Trophoblast cell (in vitro differentiated cells and primary cell): Measurements from ENCODE around the gene TBC1D22A.

Experiments used
- DNase-seq, 2 donors: peaks; one replicate each; pipeline ENCODE4 v3.0.0-alpha.2; 2016
- H2AFZ ChIP-seq: 2 replicates; pipeline ENCODE4 v1.6.1; 2013; ENCODE audit warnings: low read length, moderate library complexity, mild to moderate bottlenecking; ENCODE audit not compliant: insufficient read depth, poor library complexity
- H2AK5ac ChIP-seq: 2 replicates; pipeline ENCODE4 v1.6.1; 2013; ENCODE audit warnings: mild to moderate bottlenecking, low read length
- H2BK120ac ChIP-seq: 2 replicates; pipeline ENCODE4 v1.6.1; 2013; ENCODE audit warnings: low read length, mild to moderate bottlenecking, moderate library complexity; ENCODE audit not compliant: insufficient read depth, poor library complexity
- H2BK12ac ChIP-seq: 2 replicates; pipeline ENCODE4 v1.6.1; 2013; ENCODE audit warnings: mild to moderate bottlenecking, low read length, moderate library complexity
- H2BK5ac ChIP-seq: 2 replicates; pipeline ENCODE4 v1.6.1; 2013; ENCODE audit warnings: low read length, low read depth, moderate library complexity, mild to moderate bottlenecking; ENCODE audit not compliant: poor library complexity
- H3K14ac ChIP-seq: 2 replicates; pipeline ENCODE4 v1.6.1; 2013; ENCODE audit warnings: mild to moderate bottlenecking, low read length
- H3K18ac ChIP-seq: 2 replicates; pipeline ENCODE4 v1.6.1; 2013; ENCODE audit warnings: mild to moderate bottlenecking, low read length
- H3K23ac ChIP-seq: 2 replicates; pipeline ENCODE4 v1.6.1; 2013; ENCODE audit warnings: low read length
- H3K27ac ChIP-seq: 2 replicates; pipeline ENCODE4 v1.5.1; 2013; ENCODE audit warnings: low read depth, mild to moderate bottlenecking, inconsistent platforms, low read length, moderate library complexity
- H3K27me3 ChIP-seq: 2 replicates; pipeline ENCODE4 v1.6.1; 2013; ENCODE audit warnings: inconsistent platforms, mild to moderate bottlenecking, low read length, moderate library complexity; ENCODE audit not compliant: insufficient read depth
- H3K36me3 ChIP-seq, 2 experiments: 1 replicate in 1 of 2; 2 replicates in 1 of 2; pipeline ENCODE4 v1.6.1; 2013; ENCODE audit warnings: low read length in 2 of 2, mild to moderate bottlenecking in 2 of 2, moderate library complexity in 1 of 2; ENCODE audit not compliant: insufficient read depth in 2 of 2, control insufficient read depth in 1 of 2
- H3K4ac ChIP-seq: 2 replicates; pipeline ENCODE4 v1.6.1; 2013; ENCODE audit warnings: low read depth, mild to moderate bottlenecking, low read length, moderate library complexity
- H3K4me1 ChIP-seq, 2 experiments: 1 replicate in 1 of 2; 2 replicates in 1 of 2; pipeline ENCODE4 v1.6.1; 2013; ENCODE audit warnings: low read length in 2 of 2, mild to moderate bottlenecking in 2 of 2, moderate library complexity in 1 of 2; ENCODE audit not compliant: insufficient read depth in 2 of 2, control insufficient read depth in 1 of 2
- H3K4me2 ChIP-seq: 2 replicates; pipeline ENCODE4 v1.6.1; 2013; ENCODE audit warnings: inconsistent platforms, mild to moderate bottlenecking, low read length, moderate library complexity
- H3K4me3 ChIP-seq: 2 replicates; pipeline ENCODE4 v1.5.1; 2013; ENCODE audit warnings: mild to moderate bottlenecking, low read depth, low read length, inconsistent platforms
- H3K79me1 ChIP-seq: one replicate; pipeline ENCODE4 v1.6.1; 2013; ENCODE audit warnings: low read length
- H3K79me2 ChIP-seq: 2 replicates; pipeline ENCODE4 v1.6.1; 2013; ENCODE audit warnings: low read length, mild to moderate bottlenecking; ENCODE audit not compliant: control insufficient read depth, insufficient read depth, poor library complexity
- H3K9ac ChIP-seq: 2 replicates; pipeline ENCODE4 v1.6.1; 2013; ENCODE audit warnings: mild to moderate bottlenecking, low read length
- H3K9me3 ChIP-seq: 2 replicates; pipeline ENCODE4 v1.6.1; 2013; ENCODE audit warnings: low read depth, mild to moderate bottlenecking, control low read depth, inconsistent platforms, low read length; ENCODE audit not compliant: insufficient read depth
- H4K12ac ChIP-seq: 2 replicates; pipeline ENCODE4 v1.6.1; 2013; ENCODE audit warnings: low read depth, mild to moderate bottlenecking, low read length, moderate library complexity
- H4K8ac ChIP-seq: 2 replicates; pipeline ENCODE4 v1.6.1; 2013; ENCODE audit warnings: low read depth, mild to moderate bottlenecking, low read length, moderate library complexity
- H4K91ac ChIP-seq: one replicate; pipeline ENCODE4 v1.6.1; 2013; ENCODE audit warnings: low read depth, mild to moderate bottlenecking, low read length, moderate library complexity
- WGBS: extraction: QIAGEN DNeasy Blood & Tissue Kit; methylation state at CpG from one replicate; pipeline ENCODE4 v1.1.7; 2013; ENCODE audit warnings: missing lambda C conversion rate; ENCODE audit not compliant: insufficient read length, insufficient coverage; ENCODE audit errors: extremely low coverage; 5-methylcytosine and 5-hydroxymethylcytosine counted together

The TBC1D22A gene

DNA sequence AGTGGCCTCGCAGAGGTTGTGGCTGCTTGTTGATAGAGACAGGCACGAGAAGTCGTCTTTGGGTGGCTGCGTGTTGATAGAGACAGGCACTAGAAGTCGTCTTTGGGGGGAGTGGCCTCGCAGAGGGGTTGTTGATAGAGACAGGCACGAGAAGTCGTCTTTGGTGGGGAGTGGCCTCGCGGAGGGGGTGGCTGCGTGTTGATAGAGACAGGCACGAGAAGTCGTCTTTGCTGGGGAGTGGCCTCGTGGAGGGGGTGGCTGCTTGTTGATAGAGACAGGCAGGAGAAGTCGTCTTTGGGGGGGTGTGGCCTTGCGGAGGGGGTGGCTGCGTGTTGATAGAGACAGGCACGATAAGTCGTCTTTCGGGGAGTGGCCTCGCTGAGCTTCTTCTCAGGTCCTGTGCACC, 328.8 kb downstream of the TBC1D22A start:
- Histone ChIP-seq H2AK5ac (no peak overlapping the region), H4K91ac (no peak overlapping the region), H3K4me3 (no peak overlapping the region), H3K27me3 (no peaks in the 10 kb centered on the region), H3K36me3 (peaks cover 0 to 2% of the 10 kb centered on the region in 2 experiments), H2BK120ac (no peak overlapping the region), H3K79me1 (no peaks in the 10 kb centered on the region), H3K9me3 (peaks cover 13% of the 10 kb centered on the region), H4K8ac (no peak overlapping the region), H3K4ac (no peak overlapping the region), H2BK12ac (no peak overlapping the region), H4K12ac (no peak overlapping the region), H3K18ac (no peak overlapping the region), H2BK5ac (no peak overlapping the region), H3K4me2 (peak overlapping the region; percentile 68), H3K23ac (no peak overlapping the region), H3K14ac (no peak overlapping the region), H3K27ac (no peak overlapping the region), H3K4me1 (no peaks in the 10 kb centered on the region), H3K9ac (no peak overlapping the region), H3K79me2 (no peaks in the 10 kb centered on the region), H2AFZ (no peak overlapping the region)
- no CpG with 5 or more reads among the region's 21 CpGs for WGBS
- DNase-seq = peak in 1 of 2 donors; percentile 31

- Histone ChIP-seq H4K8ac (no peak overlapping the region), H3K79me2 (no peaks in the 10 kb centered on the region), H2AK5ac (no peak overlapping the region), H3K4me2 (no peak overlapping the region), H2BK12ac (no peak overlapping the region), H3K4me1 (no peaks in the 10 kb centered on the region), H3K14ac (no peak overlapping the region), H4K12ac (no peak overlapping the region), H3K27me3 (no peaks in the 10 kb centered on the region), H2BK5ac (no peak overlapping the region), H3K23ac (no peak overlapping the region), H4K91ac (no peak overlapping the region), H2BK120ac (no peak overlapping the region), H3K9me3 (peaks cover 13% of the 10 kb centered on the region), H3K18ac (no peak overlapping the region), H3K4me3 (no peak overlapping the region), H2AFZ (no peak overlapping the region), H3K27ac (no peak overlapping the region), H3K36me3 (peaks cover 0 to 2% of the 10 kb centered on the region in 2 experiments), H3K9ac (no peak overlapping the region), H3K4ac (no peak overlapping the region), H3K79me1 (no peaks in the 10 kb centered on the region)
- DNase-seq = no peak
- WGBS = no CpG with 5 or more reads among the region's 16 CpGs
These were observed 329.7 kb downstream of the TBC1D22A start for GRCh38 chr22:47091921-47092700.

GRCh38 chr22:47092896-47093311, 330.5 kb downstream of the TBC1D22A start:
- H4K12ac ChIP-seq = no peak overlapping the region
- no peak overlapping the region for H3K4me2 ChIP-seq
- no peak overlapping the region for H2AK5ac ChIP-seq
- no peaks in the 10 kb centered on the region for H3K27me3 ChIP-seq
- no peak overlapping the region for H2BK120ac ChIP-seq
- no peak overlapping the region for H4K91ac ChIP-seq
- WGBS = no CpG with 5 or more reads among the region's 9 CpGs
- H3K79me1 ChIP-seq = no peaks in the 10 kb centered on the region
- H3K23ac ChIP-seq = no peak overlapping the region
- no peak overlapping the region for H2BK12ac ChIP-seq
- H3K27ac ChIP-seq = no peak overlapping the region
- no peak overlapping the region for H3K14ac ChIP-seq
- no peak overlapping the region for H3K4ac ChIP-seq
- no peak overlapping the region for H3K4me3 ChIP-seq
- peaks cover 13% of the 10 kb centered on the region for H3K9me3 ChIP-seq
- no peak overlapping the region for H4K8ac ChIP-seq
- peak in 1 of 2 donors; percentile 55 for DNase-seq
- H3K9ac ChIP-seq = no peak overlapping the region
- no peaks in the 10 kb centered on the region for H3K79me2 ChIP-seq
- H3K36me3 ChIP-seq = peaks cover 0 to 2% of the 10 kb centered on the region in 2 experiments
- no peak overlapping the region for H2BK5ac ChIP-seq
- H3K4me1 ChIP-seq = no peaks in the 10 kb centered on the region
- H2AFZ ChIP-seq = no peak overlapping the region
- no peak overlapping the region for H3K18ac ChIP-seq

GRCh38 chr22:47093720-47094119, 331.3 kb downstream of the TBC1D22A start:
- WGBS = no CpG with 5 or more reads among the region's 4 CpGs
- H3K18ac ChIP-seq = no peak overlapping the region

More at GRCh38 chr22:47093720-47094119, 331.3 kb downstream of the TBC1D22A start:
- H4K8ac ChIP-seq = no peak overlapping the region
- H2AFZ ChIP-seq = no peak overlapping the region
- H3K9me3 ChIP-seq = peaks cover 13% of the 10 kb centered on the region
- H3K4me3 ChIP-seq = no peak overlapping the region
- no peak overlapping the region for H3K4me2 ChIP-seq
- no peak overlapping the region for H3K9ac ChIP-seq
- no peak overlapping the region for H3K27ac ChIP-seq
- H2BK120ac ChIP-seq = no peak overlapping the region
- peaks cover 3 to 6% of the 10 kb centered on the region in 2 experiments for H3K4me1 ChIP-seq
- no peaks in the 10 kb centered on the region for H3K79me1 ChIP-seq
- peaks cover 0 to 2% of the 10 kb centered on the region in 2 experiments for H3K36me3 ChIP-seq
- H2AK5ac ChIP-seq = no peak overlapping the region
- no peak overlapping the region for H3K4ac ChIP-seq
- no peak overlapping the region for H4K91ac ChIP-seq
- no peak overlapping the region for H4K12ac ChIP-seq
- no peaks in the 10 kb centered on the region for H3K27me3 ChIP-seq
- H2BK12ac ChIP-seq = no peak overlapping the region
- no peak overlapping the region for H3K23ac ChIP-seq
- no peak for DNase-seq
- H2BK5ac ChIP-seq = no peak overlapping the region
- H3K14ac ChIP-seq = no peak overlapping the region
- no peaks in the 10 kb centered on the region for H3K79me2 ChIP-seq
